PC-9 (cell line): ENCODE data around the gene ISOC1. TPM values are rescaled to one million over a fixed set of nuclear protein-coding genes. Genes with fewer than 3 reads are reported as not detected.

ENCODE experiments used
- BruUV-seq: library from RNA; stranded (reverse); fragments of 400-500 nt; replicated peaks from 2 replicates; lab custom pipeline; 2021; lab: Mats Ljungman, UMichigan
- CTCF ChIA-PET: fragments of 300-600 bp; sonication (Branson Sonifier 250); formaldehyde crosslinking; loops from one replicate; lab custom pipeline; 2022; ENCODE audit warnings: antibody characterized with exemption; lab: Charles Lee
- POLR2A ChIA-PET: fragments of 300-600 bp; sonication (Branson Sonifier 250); formaldehyde crosslinking; loops from one replicate; lab custom pipeline; 2022; ENCODE audit warnings: antibody characterized with exemption; ENCODE audit not compliant: unreplicated experiment; lab: Charles Lee
- DNase-seq, 2 experiments: peaks; one replicate each; pipeline versions ENCODE4 v3.0.0 to v3.0.0-alpha.2; 2015 to 2022; ENCODE audit warnings: mixed read lengths in 1 of 2
- H2AFZ ChIP-seq: fragments of 200-600 bp; sonication (generic); 2 replicates; pipeline ENCODE4 v1.8.1; 2017; ENCODE audit warnings: antibody characterized with exemption
- H3F3A ChIP-seq: fragments of 200-600 bp; sonication (generic); 2 replicates; pipeline ENCODE4 v1.8.1; 2017; ENCODE audit warnings: antibody characterized with exemption, mild to moderate bottlenecking, low read depth; ENCODE audit not compliant: insufficient read depth
- H3K27ac ChIP-seq: fragments of 200-600 bp; sonication (generic); 2 replicates; pipeline ENCODE4 v1.6.1; 2016; ENCODE audit warnings: mixed run types
- H3K27me3 ChIP-seq: fragments of 200-600 bp; sonication (generic); 2 replicates; pipeline ENCODE4 v1.6.1; 2016; ENCODE audit warnings: low read depth, mixed run types; ENCODE audit not compliant: insufficient read depth
- H3K36me3 ChIP-seq: fragments of 200-600 bp; sonication (generic); 2 replicates; pipeline ENCODE4 v1.6.1; 2016; ENCODE audit warnings: low read depth, mixed run types
- H3K4me1 ChIP-seq: fragments of 200-600 bp; sonication (generic); replicated peaks from 2 replicates; pipeline ENCODE4 v1.6.1; 2016; ENCODE audit warnings: mixed run types; ENCODE audit not compliant: insufficient read depth
- H3K4me2 ChIP-seq: fragments of 200-600 bp; sonication (generic); 2 replicates; pipeline ENCODE4 v1.6.1; 2017; ENCODE audit warnings: mixed run types
- H3K4me3 ChIP-seq: fragments of 200-600 bp; sonication (generic); 2 replicates; pipeline ENCODE4 v1.6.1; 2016; ENCODE audit warnings: mixed run types
- H3K79me2 ChIP-seq: fragments of 200-600 bp; sonication (generic); 2 replicates; pipeline ENCODE4 v1.6.1; 2017; ENCODE audit warnings: low read depth, mixed run types
- H3K9me2 ChIP-seq: fragments of 200-600 bp; sonication (generic); 2 replicates; pipeline ENCODE4 v1.8.1; 2017; ENCODE audit warnings: mild to moderate bottlenecking; ENCODE audit not compliant: insufficient read depth
- H3K9me3 ChIP-seq: fragments of 200-600 bp; sonication (generic); 2 replicates; pipeline ENCODE4 v1.8.1; 2016; ENCODE audit warnings: low read depth; ENCODE audit not compliant: insufficient read depth
- H4K20me1 ChIP-seq: fragments of 200-600 bp; sonication (generic); 2 replicates; pipeline ENCODE4 v1.8.1; 2017; ENCODE audit not compliant: insufficient read depth
- EZH2 ChIP-seq: fragments of 200-600 bp; sonication (generic); IDR thresholded peaks from 2 replicates; pipeline ENCODE4 v1.8.0; 2017; ENCODE audit warnings: antibody characterized with exemption, low read depth
- intact Hi-C: fragments of 100-400 bp; cut with micrococcal nuclease; formaldehyde crosslinking; loops from one replicate; pipeline ENCODE4 v1.10.0; 2022; ENCODE audit not compliant: unreplicated experiment
- total RNA-seq: library from RNA; stranded (reverse); gene quantifications from 2 replicates; pipeline ENCODE4 v1.2.3, GENCODE V29; 2021
- TF ChIP-seq, protein P1 (sequence below): fragments of 200-600 bp; sonication (generic); conservative IDR thresholded peaks from 2 replicates; pipeline ENCODE4 v1.6.1; 2017; ENCODE audit warnings: mixed run types, antibody characterized with exemption, mild to moderate bottlenecking, moderate library complexity

The ISOC1 gene
- total RNA-seq, 1 experiment from 2014 or later: 7.5 TPM

DNA sequence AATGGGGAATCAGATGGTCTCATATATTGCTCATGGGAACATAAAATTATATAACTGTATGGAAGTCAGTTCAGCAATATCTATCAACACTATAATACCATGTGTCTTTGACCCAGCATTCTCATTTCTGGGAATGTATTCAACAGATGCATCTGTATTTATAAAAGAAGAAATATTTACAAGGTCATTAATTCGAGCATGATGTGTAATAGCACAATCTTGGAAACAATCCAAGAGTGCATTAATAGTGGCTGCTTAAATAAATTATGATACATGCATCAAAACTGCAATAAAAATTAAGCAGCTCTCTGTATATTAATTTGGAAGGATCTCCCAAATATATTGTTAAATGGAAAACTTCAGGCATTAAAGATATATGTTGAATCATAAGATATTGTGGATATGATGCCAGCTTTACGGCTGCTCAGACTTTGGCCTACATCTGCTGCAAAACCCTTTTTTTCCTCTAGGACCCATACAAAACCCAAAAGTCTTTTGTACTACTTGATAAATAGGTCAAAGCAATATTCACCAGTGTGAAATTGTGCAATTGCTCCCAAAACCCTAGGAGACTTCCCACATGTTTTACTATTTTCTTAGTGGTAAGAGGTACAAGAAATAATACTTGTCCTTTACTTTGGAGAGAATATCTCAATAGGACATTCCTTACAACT is 45.3 kb upstream of the ISOC1 start:
- Histone ChIP-seq H3K9me2 (no peaks in the 10 kb centered on the region), H3F3A (no peaks in the 10 kb centered on the region), H4K20me1 (no peaks in the 10 kb centered on the region), H3K27ac (no peak overlapping the region), H3K4me1 (no peaks in the 10 kb centered on the region), H3K4me2 (no peak overlapping the region), H2AFZ (no peak overlapping the region), H3K9me3 (no peaks in the 10 kb centered on the region), H3K4me3 (no peak overlapping the region), H3K36me3 (no peaks in the 10 kb centered on the region), H3K79me2 (no peaks in the 10 kb centered on the region), H3K27me3 (no peaks in the 10 kb centered on the region)
- BruUV-seq: no TSS peak
- DNase-seq: no peak
- TF ChIP-seq, protein P1, sequence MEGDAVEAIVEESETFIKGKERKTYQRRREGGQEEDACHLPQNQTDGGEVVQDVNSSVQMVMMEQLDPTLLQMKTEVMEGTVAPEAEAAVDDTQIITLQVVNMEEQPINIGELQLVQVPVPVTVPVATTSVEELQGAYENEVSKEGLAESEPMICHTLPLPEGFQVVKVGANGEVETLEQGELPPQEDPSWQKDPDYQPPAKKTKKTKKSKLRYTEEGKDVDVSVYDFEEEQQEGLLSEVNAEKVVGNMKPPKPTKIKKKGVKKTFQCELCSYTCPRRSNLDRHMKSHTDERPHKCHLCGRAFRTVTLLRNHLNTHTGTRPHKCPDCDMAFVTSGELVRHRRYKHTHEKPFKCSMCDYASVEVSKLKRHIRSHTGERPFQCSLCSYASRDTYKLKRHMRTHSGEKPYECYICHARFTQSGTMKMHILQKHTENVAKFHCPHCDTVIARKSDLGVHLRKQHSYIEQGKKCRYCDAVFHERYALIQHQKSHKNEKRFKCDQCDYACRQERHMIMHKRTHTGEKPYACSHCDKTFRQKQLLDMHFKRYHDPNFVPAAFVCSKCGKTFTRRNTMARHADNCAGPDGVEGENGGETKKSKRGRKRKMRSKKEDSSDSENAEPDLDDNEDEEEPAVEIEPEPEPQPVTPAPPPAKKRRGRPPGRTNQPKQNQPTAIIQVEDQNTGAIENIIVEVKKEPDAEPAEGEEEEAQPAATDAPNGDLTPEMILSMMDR: no peak
- TF ChIP-seq EZH2: no peak
- intact Hi-C loops: no loop called here
- CTCF ChIA-PET: no interaction called here
- POLR2A ChIA-PET: no interaction called here

DNA sequence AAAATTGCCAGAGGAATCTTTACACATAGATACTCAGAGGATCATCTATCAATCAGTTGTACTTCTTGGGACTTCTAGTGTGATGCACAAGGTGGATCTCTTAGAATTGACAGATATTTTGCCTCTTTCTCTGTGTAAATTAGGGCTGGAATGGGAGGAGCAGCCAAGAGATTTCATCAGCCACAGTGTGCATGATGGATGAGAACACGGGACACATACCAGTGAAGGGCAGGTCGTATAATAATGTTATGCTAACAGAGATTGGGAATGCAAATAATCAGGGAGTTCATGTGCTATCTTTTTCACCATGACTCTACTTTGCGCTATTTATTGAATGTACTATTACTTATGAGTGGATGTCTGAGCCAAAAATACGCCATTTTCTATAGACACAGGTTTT is 43.3 kb upstream of the ISOC1 start:
- Histone ChIP-seq H3F3A (no peaks in the 10 kb centered on the region), H3K9me3 (no peaks in the 10 kb centered on the region), H4K20me1 (no peaks in the 10 kb centered on the region), H3K4me1 (no peaks in the 10 kb centered on the region), H3K36me3 (no peaks in the 10 kb centered on the region), H3K4me2 (no peak overlapping the region), H3K9me2 (no peaks in the 10 kb centered on the region), H2AFZ (no peak overlapping the region), H3K27me3 (no peaks in the 10 kb centered on the region), H3K27ac (no peak overlapping the region), H3K4me3 (no peak overlapping the region), H3K79me2 (no peaks in the 10 kb centered on the region)
- no TSS peak for BruUV-seq
- intact Hi-C loops: no loop called here
- no peak for TF ChIP-seq EZH2
- TF ChIP-seq, protein P1: no peak
- no peak for DNase-seq
- ChIA-PET POLR2A (no interaction called here), CTCF (no interaction called here)

DNA sequence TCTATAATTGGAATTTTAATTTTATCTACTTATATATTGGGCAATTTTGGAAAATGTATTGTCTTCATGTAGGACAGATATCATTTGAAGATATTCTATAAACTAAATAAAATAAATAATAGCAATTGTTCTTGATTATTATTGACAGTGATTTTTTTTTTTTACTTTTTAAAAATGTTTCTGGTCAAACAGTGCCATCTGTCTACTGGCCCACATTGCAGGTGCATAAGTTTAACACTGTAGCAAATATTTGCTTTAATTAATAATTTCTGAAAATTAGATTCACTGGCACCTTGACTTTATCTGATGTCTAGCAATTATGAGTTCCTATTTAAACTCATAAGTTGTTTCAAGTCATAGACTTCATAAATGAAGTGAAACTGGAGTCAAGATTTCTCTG is 41.1 kb upstream of the ISOC1 start:
- DNase-seq: no peak
- H3K4me2 ChIP-seq: no peak overlapping the region
- no peaks in the 10 kb centered on the region for H4K20me1 ChIP-seq
- no peaks in the 10 kb centered on the region for H3K27me3 ChIP-seq
- no peak overlapping the region for H2AFZ ChIP-seq
- BruUV-seq: no TSS peak
- H3K9me3 ChIP-seq: no peaks in the 10 kb centered on the region
- no peaks in the 10 kb centered on the region for H3K4me1 ChIP-seq
- ChIA-PET POLR2A (no interaction called here), CTCF (no interaction called here)
- H3K9me2 ChIP-seq: no peaks in the 10 kb centered on the region
- no peaks in the 10 kb centered on the region for H3K79me2 ChIP-seq
- H3K4me3 ChIP-seq: no peak overlapping the region
- H3K27ac ChIP-seq: no peak overlapping the region
- H3F3A ChIP-seq: no peaks in the 10 kb centered on the region
- TF ChIP-seq, protein P1: peak; percentile 33; the same call in 1 of the 2 replicates
- no peak for TF ChIP-seq EZH2
- intact Hi-C loops: no loop called here
- no peaks in the 10 kb centered on the region for H3K36me3 ChIP-seq
